Upper lobe of left lung (tissue), 6 donors: ENCODE measurements around the gene RASA3. TPM values are rescaled to one million over a fixed set of nuclear protein-coding genes. Genes with fewer than 3 reads are reported as not detected.
A peak's percentile ranks its signal among the peaks of the same experiment; 100 is the strongest.

Experiments used
- ATAC-seq, 2 donors: fragments of 200-7000 bp; cut with Tn5 transposase; one replicate each; pipeline ENCODE4 v1.9.1; 2022; ENCODE audit warnings: mild to moderate bottlenecking in 2 of 2, moderate library complexity in 2 of 2; ENCODE audit not compliant: low FRiP score in 2 of 2
- DNase-seq, 2 donors: peaks; one replicate each; pipeline ENCODE4 v3.0.0-alpha.2; 2019 to 2020
- H3K27ac ChIP-seq, 4 donors: fragments of 200-600 bp; sonication (generic); one replicate each; pipeline ENCODE4 v1.5.1; 2016 to 2019
- H3K27me3 ChIP-seq, 4 donors: fragments of 200-600 bp; sonication (generic); one replicate each; pipeline ENCODE4 v1.5.1; 2017 to 2019
- H3K36me3 ChIP-seq, 4 donors: fragments of 200-600 bp; sonication (generic); one replicate each; pipeline ENCODE4 v1.5.1; 2016 to 2019
- H3K4me1 ChIP-seq, 4 donors: fragments of 200-600 bp; sonication (generic); one replicate each; pipeline ENCODE4 v1.5.1; 2018 to 2019
- H3K4me3 ChIP-seq, 4 donors: fragments of 200-600 bp; sonication (generic); one replicate each; pipeline ENCODE4 v1.5.1; 2017 to 2019; ENCODE audit warnings: mild to moderate bottlenecking in 2 of 4, moderate library complexity in 1 of 4
- H3K9me3 ChIP-seq, 4 donors: fragments of 200-600 bp; sonication (generic); one replicate each; pipeline ENCODE4 v1.5.1; 2018 to 2019
- EP300 ChIP-seq, 4 donors: sonication (generic); formaldehyde crosslinking; IDR thresholded peaks; one replicate each; pipeline ENCODE4 v1.5.1; 2017; ENCODE audit warnings: antibody characterized with exemption in 4 of 4, control low read depth in 2 of 4
- POLR2A ChIP-seq, 4 donors: fragments of 450-650 bp; IDR thresholded peaks; one replicate each; pipeline ENCODE4 v1.5.1; 2016 to 2017; ENCODE audit warnings: antibody characterized with exemption in 4 of 4, mild to moderate bottlenecking in 2 of 4
- POLR2AphosphoS5 ChIP-seq, 2 donors: sonication (generic); formaldehyde crosslinking; IDR thresholded peaks; one replicate each; pipeline ENCODE4 v1.5.1; 2017; ENCODE audit warnings: antibody characterized with exemption in 2 of 2
- WGBS, 2 donors: methylation state at CpG; one replicate each; pipeline ENCODE4 v1.1.5; 2017 to 2018; 5-methylcytosine and 5-hydroxymethylcytosine counted together
- total RNA-seq, 6 donors: library from RNA; depleted of rRNA in 4 of 6; stranded (reverse); fragments of >200 nt in 4 of 6; gene quantifications; one replicate each; pipeline versions ENCODE4 v1.1.0 to v1.2.1, GENCODE V29; 2016 to 2021
- TF ChIP-seq, protein P1 (sequence below), 6 experiments: fragments of 450-650 bp in 4 of 6; fragments of 200-600 bp in 2 of 6; sonication (generic) in 2 of 6; IDR thresholded peaks; one replicate each; pipeline ENCODE4 v1.5.1; 2016 to 2019; ENCODE audit warnings: antibody characterized with exemption in 6 of 6
- donor health status: DM: no; HTN: no; CAD: no; lungs with moderate emphysema.
- donor health status: DM: no; HTN: yes; CAD: no; lungs with severe emphysema.

Gene RASA3
- total RNA-seq, 6 donors from 2014 or later = 11.4 to 52.4 (median 18.4) TPM

DNA sequence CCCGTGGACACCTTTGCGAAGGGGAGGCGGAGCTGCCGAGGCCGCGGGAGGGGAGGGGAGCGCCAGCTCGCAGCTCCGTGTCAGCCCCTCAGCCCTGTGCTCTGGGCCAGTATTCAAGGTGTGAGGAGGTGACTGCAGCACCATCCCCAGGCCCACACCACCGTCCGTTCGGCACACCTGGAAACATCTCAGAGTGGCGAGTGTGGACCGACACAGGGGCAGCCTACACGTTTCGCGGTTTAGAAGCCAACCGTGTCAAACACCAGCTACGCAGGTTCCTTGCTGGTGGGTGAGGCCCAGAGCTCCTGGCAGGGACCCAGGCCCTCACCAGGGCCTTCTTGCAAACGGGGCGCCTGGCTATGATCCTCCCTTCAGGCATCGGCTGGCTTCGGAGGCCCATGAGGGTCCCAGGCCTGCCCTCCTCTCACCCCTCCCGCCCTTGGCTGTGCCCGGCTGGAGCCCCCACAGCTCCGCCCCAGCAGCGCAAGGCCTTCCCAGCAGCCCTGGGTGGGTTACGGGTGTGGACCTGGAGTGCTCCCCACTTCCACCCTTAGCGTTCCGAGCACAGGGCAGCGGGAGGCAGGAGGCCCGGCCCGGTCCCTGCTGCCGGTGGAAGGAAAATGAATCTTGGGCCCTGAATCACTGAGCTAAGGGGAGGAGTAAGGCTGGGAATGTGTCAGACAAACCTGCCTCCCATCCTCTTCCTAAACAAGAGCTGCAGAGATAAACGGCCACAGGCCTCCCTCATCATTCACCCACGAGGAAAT is 159.8 kb downstream of the RASA3 start:
- Histone ChIP-seq H3K27ac (peak overlapping the region; percentile 4 to 81 (median 58)), H3K36me3 (peaks cover 2 to 31% (median 11%) of the 10 kb centered on the region in 4 donors), H3K4me1 (peaks cover 4 to 21% (median 9%) of the 10 kb centered on the region in 4 donors), H3K9me3 (no peaks in the 10 kb centered on the region), H3K27me3 (no peaks in the 10 kb centered on the region), H3K4me3 (no peak overlapping the region)
- DNase-seq (peak in 1 of 2 donors; percentile 68), ATAC-seq (no peak)
- 86 to 94% methylated on average over 20 to 29 of the region's 36 CpGs for WGBS, 2 donors
- no peak for TF ChIP-seq POLR2A (IDR thresholded peaks at IDR 0.05)

DNA sequence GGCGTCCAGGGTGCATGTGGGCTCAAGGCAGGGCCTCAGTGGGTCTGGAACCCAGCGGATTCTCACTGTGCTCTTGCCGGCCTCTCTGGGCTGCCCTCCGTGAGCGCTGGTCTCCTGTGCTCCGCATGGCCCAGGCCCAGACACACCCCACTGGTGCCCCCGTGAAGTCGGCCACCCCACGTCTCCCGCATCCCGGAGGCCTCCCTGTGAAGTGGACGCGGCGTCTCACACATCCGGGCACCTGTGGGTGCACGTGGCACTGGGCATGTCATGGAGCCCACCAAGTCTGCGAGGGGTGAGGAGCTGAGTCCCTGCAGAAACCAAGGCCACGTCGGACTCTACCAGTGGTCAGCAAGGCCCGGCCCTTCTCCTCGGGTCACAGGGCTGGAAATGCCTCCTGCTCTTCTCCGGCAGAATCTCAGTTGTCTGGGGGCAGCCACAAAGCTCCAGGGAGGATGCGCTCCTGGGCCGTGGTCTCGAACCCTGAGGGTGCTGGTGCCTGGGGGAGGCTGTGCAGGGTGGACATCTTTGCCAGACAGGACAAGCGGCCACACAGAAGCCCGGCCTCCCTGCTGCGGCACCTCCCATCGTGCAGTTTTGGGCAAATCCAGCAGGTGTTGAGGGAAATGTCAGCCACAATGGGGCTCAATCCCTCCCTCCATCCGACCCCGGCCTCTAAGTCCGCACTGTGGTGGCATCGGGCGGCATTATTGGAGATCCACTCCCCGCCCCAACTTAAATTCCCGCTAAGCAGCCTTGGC is 160.8 kb downstream of the RASA3 start:
- Histone ChIP-seq H3K27me3 (no peaks in the 10 kb centered on the region), H3K4me1 (peaks cover 2 to 15% (median 5%) of the 10 kb centered on the region in 4 donors), H3K27ac (peak overlapping the region; percentile 72 to 88 (median 82)), H3K4me3 (no peak overlapping the region), H3K9me3 (no peaks in the 10 kb centered on the region), H3K36me3 (peaks cover 2 to 24% (median 11%) of the 10 kb centered on the region in 4 donors)
- TF ChIP-seq EP300 (IDR thresholded peaks at IDR 0.05) = no peak
- TF ChIP-seq POLR2AphosphoS5 (IDR thresholded peaks at IDR 0.05) = no peak
- TF ChIP-seq, protein P1, sequence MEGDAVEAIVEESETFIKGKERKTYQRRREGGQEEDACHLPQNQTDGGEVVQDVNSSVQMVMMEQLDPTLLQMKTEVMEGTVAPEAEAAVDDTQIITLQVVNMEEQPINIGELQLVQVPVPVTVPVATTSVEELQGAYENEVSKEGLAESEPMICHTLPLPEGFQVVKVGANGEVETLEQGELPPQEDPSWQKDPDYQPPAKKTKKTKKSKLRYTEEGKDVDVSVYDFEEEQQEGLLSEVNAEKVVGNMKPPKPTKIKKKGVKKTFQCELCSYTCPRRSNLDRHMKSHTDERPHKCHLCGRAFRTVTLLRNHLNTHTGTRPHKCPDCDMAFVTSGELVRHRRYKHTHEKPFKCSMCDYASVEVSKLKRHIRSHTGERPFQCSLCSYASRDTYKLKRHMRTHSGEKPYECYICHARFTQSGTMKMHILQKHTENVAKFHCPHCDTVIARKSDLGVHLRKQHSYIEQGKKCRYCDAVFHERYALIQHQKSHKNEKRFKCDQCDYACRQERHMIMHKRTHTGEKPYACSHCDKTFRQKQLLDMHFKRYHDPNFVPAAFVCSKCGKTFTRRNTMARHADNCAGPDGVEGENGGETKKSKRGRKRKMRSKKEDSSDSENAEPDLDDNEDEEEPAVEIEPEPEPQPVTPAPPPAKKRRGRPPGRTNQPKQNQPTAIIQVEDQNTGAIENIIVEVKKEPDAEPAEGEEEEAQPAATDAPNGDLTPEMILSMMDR (IDR thresholded peaks at IDR 0.05) = no peak
- no peak for TF ChIP-seq POLR2A (IDR thresholded peaks at IDR 0.05)
- ATAC-seq = no peak
- 90 to 94% methylated on average over 25 to 36 of the region's 36 CpGs for WGBS, 2 donors
- DNase-seq = peak in 1 of 2 donors; percentile 79

DNA sequence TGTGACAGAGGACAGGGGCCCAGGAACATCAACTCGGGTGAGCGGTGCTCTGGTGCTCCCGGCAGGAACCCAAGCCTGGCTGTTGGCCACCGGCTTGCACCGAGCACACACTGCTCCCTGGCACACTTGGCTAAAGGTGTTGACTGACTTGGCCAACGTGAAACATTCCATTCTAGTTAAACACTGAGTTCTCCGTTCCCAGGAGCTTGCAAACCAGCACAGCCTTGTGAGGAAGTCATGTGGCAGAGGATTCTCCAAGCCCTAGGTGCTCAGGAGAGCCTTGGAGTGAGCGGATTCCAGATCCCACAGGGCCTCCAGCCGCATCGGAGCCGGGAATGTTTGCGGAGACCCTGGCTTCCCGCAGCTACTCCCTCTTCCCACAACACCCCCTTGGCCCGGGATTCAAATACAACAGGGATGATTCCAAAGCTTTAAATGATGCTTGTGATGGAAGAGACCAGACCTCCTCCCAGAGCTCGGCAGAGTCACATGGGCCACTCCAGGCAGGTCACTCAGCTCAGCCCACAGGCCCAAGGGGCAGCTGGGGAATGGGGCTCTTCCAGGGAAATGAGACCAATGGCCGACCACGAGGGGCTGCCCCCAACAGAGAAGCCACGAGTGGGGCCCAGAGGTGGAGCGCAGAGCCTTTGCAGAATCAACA is 161.5 kb downstream of the RASA3 start:
- Histone ChIP-seq H3K27ac (peak overlapping the region; percentile 72 to 88 (median 82)), H3K4me3 (peak overlapping the region in 1 of 4 donors; percentile 9), H3K9me3 (no peaks in the 10 kb centered on the region), H3K27me3 (no peaks in the 10 kb centered on the region), H3K36me3 (peaks cover 2 to 24% (median 11%) of the 10 kb centered on the region in 4 donors), H3K4me1 (peaks cover 0 to 12% (median 5%) of the 10 kb centered on the region in 4 donors)
- 69 to 70% methylated on average over 19 of the region's 19 CpGs for WGBS, 2 donors
- peak; percentile 81 to 85 for DNase-seq
- ATAC-seq = peak; percentile 53 to 89
- peak in 1 of 4 donors; percentile 34 for TF ChIP-seq POLR2A (IDR thresholded peaks at IDR 0.05)
- peak; percentile 36 to 44 for TF ChIP-seq POLR2AphosphoS5 (IDR thresholded peaks at IDR 0.05)
- TF ChIP-seq EP300 (IDR thresholded peaks at IDR 0.05) = peak in 1 of 4 donors; percentile 69
- TF ChIP-seq, protein P1 (IDR thresholded peaks at IDR 0.05) = no peak

DNA sequence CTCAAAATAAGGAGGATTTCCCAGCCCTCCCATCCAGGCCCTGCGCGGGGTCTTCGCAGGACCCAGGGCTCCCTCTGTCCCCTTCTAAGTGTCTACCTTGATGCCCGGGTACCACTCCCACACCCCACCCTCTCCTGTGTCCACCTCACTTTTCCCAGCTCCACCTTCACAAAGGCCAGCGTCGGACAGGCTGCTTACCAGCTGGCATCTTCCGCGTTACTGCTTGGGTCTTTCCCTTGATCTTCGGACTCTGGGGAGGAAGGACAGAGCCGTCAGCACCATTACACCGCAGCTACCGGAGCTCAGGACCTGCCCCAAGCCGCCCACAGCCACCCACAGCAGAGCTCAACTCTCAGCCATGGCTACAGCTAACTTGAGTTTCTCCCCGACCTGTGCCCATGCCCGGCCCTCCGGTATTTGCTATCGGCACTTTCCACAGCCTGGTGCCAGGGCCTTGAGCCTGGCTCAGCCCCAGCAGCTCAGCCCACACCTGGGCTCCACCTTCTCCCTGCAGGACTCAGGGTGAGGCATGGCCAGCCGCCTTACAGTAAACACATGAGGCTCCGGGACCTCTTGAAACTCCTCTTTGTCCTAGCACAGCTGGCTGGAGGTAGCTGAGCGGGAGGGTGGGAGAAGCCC is 162.3 kb downstream of the RASA3 start:
- peak overlapping the region; percentile 72 to 88 (median 82) for H3K27ac ChIP-seq
- no peaks in the 10 kb centered on the region for H3K27me3 ChIP-seq
- TF ChIP-seq POLR2A (IDR thresholded peaks at IDR 0.05) (peak in 2 of 4 donors; percentile 32 to 67), POLR2AphosphoS5 (IDR thresholded peaks at IDR 0.05) (no peak)
- peak; percentile 36 to 90 for ATAC-seq
- peak overlapping the region in 3 of 4 donors; percentile 9 to 35 (median 27) for H3K4me3 ChIP-seq
- 73 to 84% methylated on average over 20 of the region's 20 CpGs for WGBS, 2 donors
- no peaks in the 10 kb centered on the region for H3K9me3 ChIP-seq
- peaks cover 0 to 12% (median 5%) of the 10 kb centered on the region in 4 donors for H3K4me1 ChIP-seq
- H3K36me3 ChIP-seq = peaks cover 0 to 16% (median 7%) of the 10 kb centered on the region in 4 donors
- DNase-seq = peak; percentile 84 to 91

DNA sequence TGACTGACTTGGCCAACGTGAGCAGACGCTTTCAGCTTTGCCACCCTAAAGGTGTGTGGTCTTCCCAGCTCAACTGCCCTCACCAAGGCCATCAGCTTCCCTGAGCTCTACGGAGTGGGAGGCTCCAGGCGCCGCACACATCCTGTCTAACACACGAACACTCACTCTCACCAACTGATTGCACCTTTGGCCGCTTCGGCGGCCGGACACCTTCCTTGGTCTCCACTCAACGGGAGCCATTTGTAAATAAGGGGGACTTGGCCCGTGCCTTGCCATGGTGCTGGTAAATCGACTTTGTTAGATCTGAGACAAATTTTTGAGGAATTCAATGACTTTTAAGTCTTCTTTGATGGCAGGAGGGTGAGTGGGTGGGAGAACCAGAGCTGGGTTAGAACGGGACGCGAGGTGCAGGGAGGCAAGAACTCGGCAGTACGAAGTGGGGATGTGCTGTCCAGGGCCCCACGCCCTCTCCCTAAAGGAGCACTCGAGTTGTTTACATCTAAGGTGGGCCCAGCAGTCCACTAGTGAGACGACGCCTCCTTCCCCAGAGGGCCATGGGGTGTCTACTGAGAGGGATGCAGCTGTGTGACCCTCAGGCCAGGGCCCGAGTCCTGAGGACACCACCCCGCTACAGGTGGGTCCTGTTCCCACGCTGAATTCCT is 163.0 kb downstream of the RASA3 start:
- Histone ChIP-seq H3K9me3 (no peaks in the 10 kb centered on the region), H3K27me3 (no peaks in the 10 kb centered on the region), H3K36me3 (peaks cover 0 to 10% (median under 1%) of the 10 kb centered on the region in 4 donors), H3K4me3 (peak overlapping the region in 3 of 4 donors; percentile 9 to 35 (median 27)), H3K27ac (peak overlapping the region; percentile 72 to 88 (median 82)), H3K4me1 (peaks cover 0 to 12% (median 5%) of the 10 kb centered on the region in 4 donors)
- WGBS, 2 donors = 93 to 95% methylated on average over 25 of the region's 25 CpGs
- TF ChIP-seq, protein P1 (IDR thresholded peaks at IDR 0.05) = no peak
- TF ChIP-seq EP300 (IDR thresholded peaks at IDR 0.05) = no peak
- no peak for ATAC-seq
- DNase-seq = peak in 1 of 2 donors; percentile 59
